Esophagus muscularis mucosa (tissue), 3 donors: ENCODE results near the gene NLRX1.

ENCODE experiments used
- POLR2AphosphoS5 ChIP-seq, 2 donors: sonication (generic); formaldehyde crosslinking; IDR thresholded peaks; one replicate each; pipeline ENCODE4 v1.6.1; 2017; ENCODE audit warnings: antibody characterized with exemption in 2 of 2
- TF ChIP-seq, protein P1 (sequence below), 3 experiments: fragments of 200-600 bp in 2 of 3; fragments of 450-650 bp in 1 of 3; sonication (generic) in 2 of 3; IDR thresholded peaks; one replicate each; pipeline ENCODE4 v1.5.1; 2017 to 2019; ENCODE audit warnings: antibody characterized with exemption in 3 of 3, mild to moderate bottlenecking in 2 of 3, moderate library complexity in 1 of 3

- TF ChIP-seq, protein P1, sequence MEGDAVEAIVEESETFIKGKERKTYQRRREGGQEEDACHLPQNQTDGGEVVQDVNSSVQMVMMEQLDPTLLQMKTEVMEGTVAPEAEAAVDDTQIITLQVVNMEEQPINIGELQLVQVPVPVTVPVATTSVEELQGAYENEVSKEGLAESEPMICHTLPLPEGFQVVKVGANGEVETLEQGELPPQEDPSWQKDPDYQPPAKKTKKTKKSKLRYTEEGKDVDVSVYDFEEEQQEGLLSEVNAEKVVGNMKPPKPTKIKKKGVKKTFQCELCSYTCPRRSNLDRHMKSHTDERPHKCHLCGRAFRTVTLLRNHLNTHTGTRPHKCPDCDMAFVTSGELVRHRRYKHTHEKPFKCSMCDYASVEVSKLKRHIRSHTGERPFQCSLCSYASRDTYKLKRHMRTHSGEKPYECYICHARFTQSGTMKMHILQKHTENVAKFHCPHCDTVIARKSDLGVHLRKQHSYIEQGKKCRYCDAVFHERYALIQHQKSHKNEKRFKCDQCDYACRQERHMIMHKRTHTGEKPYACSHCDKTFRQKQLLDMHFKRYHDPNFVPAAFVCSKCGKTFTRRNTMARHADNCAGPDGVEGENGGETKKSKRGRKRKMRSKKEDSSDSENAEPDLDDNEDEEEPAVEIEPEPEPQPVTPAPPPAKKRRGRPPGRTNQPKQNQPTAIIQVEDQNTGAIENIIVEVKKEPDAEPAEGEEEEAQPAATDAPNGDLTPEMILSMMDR (IDR thresholded peaks at IDR 0.05), result no peak
- TF ChIP-seq POLR2AphosphoS5 (IDR thresholded peaks at IDR 0.05), result no peak
Observed at GRCh38 chr11:119180729-119181676, 12.5 kb downstream of the NLRX1 start.
